CD4-positive, CD25-positive, alpha-beta regulatory T cell (primary cell): ENCODE results near the gene PTTG1IP. TPM values are rescaled to one million over a fixed set of nuclear protein-coding genes. Genes with fewer than 3 reads are reported as not detected.

Source experiments
- ATAC-seq, 2 donors: fragments of 150-1000 bp; cut with Tn5 transposase; one replicate each; pipeline ENCODE4 v1.10.0; 2021; ENCODE audit warnings: low read depth in 2 of 2, moderate number of reproducible peaks in 2 of 2, moderate library complexity in 1 of 2
- DNase-seq, 3 donors: peaks; one replicate each; pipeline versions ENCODE4 v3.0.0 to v3.0.0-alpha.2; 2012 to 2022; ENCODE audit warnings: mixed read lengths in 1 of 3
- H3K27ac ChIP-seq: one replicate; pipeline ENCODE4 v1.7.0; 2013; ENCODE audit warnings: mild to moderate bottlenecking, low read length; ENCODE audit not compliant: insufficient read depth, poor library complexity, severe bottlenecking
- H3K27me3 ChIP-seq: one replicate; pipeline ENCODE4 v1.7.0; 2013; ENCODE audit warnings: low read length; ENCODE audit not compliant: control insufficient read depth, insufficient read depth
- H3K36me3 ChIP-seq: one replicate; pipeline ENCODE4 v1.7.0; 2013; ENCODE audit warnings: mild to moderate bottlenecking, low read length, moderate library complexity; ENCODE audit not compliant: control insufficient read depth, insufficient read depth
- H3K4me1 ChIP-seq: 2 replicates; pipeline ENCODE4 v1.7.0; 2013; ENCODE audit warnings: mild to moderate bottlenecking, low read length; ENCODE audit not compliant: insufficient read depth, control insufficient read depth, poor library complexity, severe bottlenecking
- H3K4me3 ChIP-seq: one replicate; pipeline ENCODE4 v1.7.0; 2013; ENCODE audit warnings: low read depth, mild to moderate bottlenecking, low read length, moderate library complexity
- H3K9me3 ChIP-seq, 2 experiments: 1 replicate in 1 of 2; 2 replicates in 1 of 2; pipeline ENCODE4 v1.7.0; 2013; ENCODE audit warnings: low read length in 2 of 2, mild to moderate bottlenecking in 1 of 2, moderate library complexity in 1 of 2; ENCODE audit not compliant: control insufficient read depth in 2 of 2
- H3K27ac Mint-ChIP-seq, 3 donors: one replicate each; pipeline ENCODE4 v1.8.0; 2020 to 2022; ENCODE audit warnings: mild to moderate bottlenecking in 3 of 3, mixed read lengths in 3 of 3, moderate library complexity in 2 of 3
- H3K27me3 Mint-ChIP-seq: one replicate; pipeline ENCODE4 v1.8.0; 2022; ENCODE audit warnings: mild to moderate bottlenecking, mixed read lengths
- H3K36me3 Mint-ChIP-seq: one replicate; pipeline ENCODE4 v1.8.0; 2020; ENCODE audit warnings: mixed read lengths
- H3K4me1 Mint-ChIP-seq, 4 donors: one replicate each; pipeline ENCODE4 v1.8.0; 2020 to 2022; ENCODE audit warnings: mixed read lengths in 4 of 4, mild to moderate bottlenecking in 1 of 4
- H3K4me3 Mint-ChIP-seq, 4 donors: one replicate each; pipeline ENCODE4 v1.8.0; 2020 to 2022; ENCODE audit warnings: mild to moderate bottlenecking in 4 of 4, mixed read lengths in 4 of 4, moderate library complexity in 3 of 4
- H3K9me3 Mint-ChIP-seq, 7 donors: one replicate each; pipeline ENCODE4 v1.8.0; 2020 to 2022; ENCODE audit warnings: mixed read lengths in 7 of 7, mild to moderate bottlenecking in 3 of 7, moderate library complexity in 2 of 7
- polyA plus RNA-seq, 4 donors: library from polyadenylated mRNA; unstranded; fragments of 300-500 nt; fragmentation: Illumina TruSeq; gene quantifications; one replicate each; pipeline ENCODE4 v1.2.3, GENCODE V29; 2021
- total RNA-seq: library from RNA; stranded (reverse); gene quantifications from one replicate; pipeline ENCODE4 v1.2.3, GENCODE V29; 2022

PTTG1IP gene
- total and polyA plus RNA-seq, 5 donors from 2014 or later, result 78.5 to 100 (median 95.6) TPM

DNA sequence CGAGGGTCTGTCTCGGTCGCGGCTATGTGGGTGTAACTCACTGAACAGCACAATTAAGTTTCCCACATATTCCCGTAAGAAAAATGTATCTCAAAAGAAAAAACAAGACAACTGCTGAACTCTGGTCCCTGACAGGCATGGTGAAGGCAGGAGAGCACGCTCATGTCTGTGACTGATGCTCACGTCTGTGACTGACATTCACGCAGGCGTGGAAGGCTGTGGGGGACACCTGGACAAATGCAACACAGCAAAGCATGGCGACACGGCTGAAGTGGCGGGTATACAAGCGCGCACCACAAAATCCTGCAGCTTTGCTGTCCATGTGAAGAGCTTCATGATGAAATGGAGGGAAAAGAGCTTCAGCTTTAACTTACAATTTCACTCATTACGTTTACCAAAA lies 6.0 kb downstream of the PTTG1IP start:
- Mint-ChIP-seq H3K4me3 (peak overlapping the region in 3 of 4 donors; percentile 82 to 88 (median 85)), H3K27me3 (no peaks in the 10 kb centered on the region), H3K27ac (peak overlapping the region in 2 of 3 donors; percentile 81 to 91), H3K4me1 (peaks cover 16 to 87% (median 65%) of the 10 kb centered on the region in 4 donors), H3K9me3 (no peaks in the 10 kb centered on the region), H3K36me3 (peaks cover 10% of the 10 kb centered on the region)
- Histone ChIP-seq H3K9me3 (no peaks in the 10 kb centered on the region), H3K4me1 (peaks cover 74% of the 10 kb centered on the region), H3K36me3 (peaks cover 30% of the 10 kb centered on the region), H3K4me3 (peak overlapping the region; percentile 27), H3K27me3 (no peaks in the 10 kb centered on the region), H3K27ac (peak overlapping the region; percentile 67)
- DNase-seq (no peak), ATAC-seq (no peak)

DNA sequence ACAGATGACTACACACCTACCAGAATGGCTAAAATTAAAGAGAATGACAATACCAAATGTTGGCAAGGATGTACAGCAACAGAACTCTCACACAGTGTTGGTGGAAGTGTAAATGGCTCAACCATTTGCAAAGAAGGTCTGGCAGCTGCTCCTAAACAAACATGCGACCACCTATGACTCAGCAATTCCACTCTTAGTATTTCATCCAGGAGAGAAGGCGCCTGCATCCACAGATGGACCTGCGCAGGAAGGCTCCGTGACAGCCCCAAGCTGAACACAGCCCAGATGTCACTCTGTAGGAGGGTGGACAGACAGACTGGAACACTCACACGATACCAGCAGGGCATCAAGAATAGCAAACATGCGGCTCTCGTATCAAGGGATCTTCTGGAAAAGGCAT lies 6.7 kb downstream of the PTTG1IP start:
- H3K36me3 Mint-ChIP-seq, result peaks cover 12% of the 10 kb centered on the region

DNA sequence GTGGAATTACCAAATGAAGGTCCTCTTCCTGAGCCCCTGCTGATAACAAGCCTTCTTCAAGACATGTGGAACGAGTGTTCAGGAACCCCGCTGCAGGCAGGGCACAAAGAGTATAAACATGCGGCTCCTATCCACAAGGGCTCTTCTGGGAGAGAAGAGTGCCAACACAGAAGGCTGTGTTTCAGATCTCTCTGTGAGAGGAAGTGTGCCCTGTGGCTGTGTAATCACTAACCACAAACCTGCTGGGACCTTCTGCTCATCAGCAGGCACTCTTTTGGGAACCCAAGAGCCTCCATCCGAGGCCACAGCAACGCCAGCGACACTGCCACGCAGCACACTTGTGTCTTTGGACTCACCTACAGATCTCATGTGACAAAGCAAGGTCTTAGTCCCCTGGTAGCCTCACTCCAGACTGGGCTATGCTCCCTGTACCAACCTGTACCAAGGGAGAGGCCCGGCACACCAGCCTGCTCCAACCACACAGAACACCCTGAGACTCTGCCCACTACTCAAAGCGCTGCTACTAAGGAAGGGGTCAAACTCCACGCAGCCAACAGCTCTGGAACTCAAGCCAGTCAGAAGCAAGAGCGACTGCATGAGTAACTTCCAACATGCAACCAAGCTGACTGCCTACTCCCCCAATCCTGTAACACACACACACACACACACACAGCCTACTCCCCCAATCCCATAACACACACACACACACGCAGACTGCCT lies 7.8 kb downstream of the PTTG1IP start:
- DNase-seq (peak in 1 of 3 donors; percentile 53), ATAC-seq (peak; percentile 15 to 47)
- H3K36me3 ChIP-seq, result peaks cover 45% of the 10 kb centered on the region
- Mint-ChIP-seq H3K9me3 (no peaks in the 10 kb centered on the region), H3K4me3 (peak overlapping the region; percentile 15 to 72 (median 53)), H3K4me1 (peaks cover 12 to 80% (median 52%) of the 10 kb centered on the region in 4 donors), H3K27ac (peak overlapping the region; percentile 71 to 79 (median 76)), H3K27me3 (no peaks in the 10 kb centered on the region), H3K36me3 (peaks cover 20% of the 10 kb centered on the region)
- H3K27me3 ChIP-seq, result no peaks in the 10 kb centered on the region
- H3K9me3 ChIP-seq, result no peaks in the 10 kb centered on the region
- H3K4me1 ChIP-seq, result peaks cover 56% of the 10 kb centered on the region
- peak overlapping the region; percentile 49 for H3K27ac ChIP-seq
- peak overlapping the region; percentile 2 for H3K4me3 ChIP-seq

More for the DNA sequence above, 6.7 kb downstream of the PTTG1IP start:
- Histone ChIP-seq H3K4me3 (no peak overlapping the region), H3K9me3 (no peaks in the 10 kb centered on the region), H3K4me1 (peaks cover 67% of the 10 kb centered on the region), H3K36me3 (peaks cover 35% of the 10 kb centered on the region), H3K27ac (no peak overlapping the region), H3K27me3 (no peaks in the 10 kb centered on the region)
- Mint-ChIP-seq H3K27me3 (no peaks in the 10 kb centered on the region), H3K4me1 (peaks cover 16 to 82% (median 60%) of the 10 kb centered on the region in 4 donors), H3K27ac (peak overlapping the region; percentile 76 to 96 (median 83)), H3K4me3 (peak overlapping the region in 2 of 4 donors; percentile 68 to 88), H3K9me3 (no peaks in the 10 kb centered on the region)
- ATAC-seq (no peak), DNase-seq (no peak)

DNA sequence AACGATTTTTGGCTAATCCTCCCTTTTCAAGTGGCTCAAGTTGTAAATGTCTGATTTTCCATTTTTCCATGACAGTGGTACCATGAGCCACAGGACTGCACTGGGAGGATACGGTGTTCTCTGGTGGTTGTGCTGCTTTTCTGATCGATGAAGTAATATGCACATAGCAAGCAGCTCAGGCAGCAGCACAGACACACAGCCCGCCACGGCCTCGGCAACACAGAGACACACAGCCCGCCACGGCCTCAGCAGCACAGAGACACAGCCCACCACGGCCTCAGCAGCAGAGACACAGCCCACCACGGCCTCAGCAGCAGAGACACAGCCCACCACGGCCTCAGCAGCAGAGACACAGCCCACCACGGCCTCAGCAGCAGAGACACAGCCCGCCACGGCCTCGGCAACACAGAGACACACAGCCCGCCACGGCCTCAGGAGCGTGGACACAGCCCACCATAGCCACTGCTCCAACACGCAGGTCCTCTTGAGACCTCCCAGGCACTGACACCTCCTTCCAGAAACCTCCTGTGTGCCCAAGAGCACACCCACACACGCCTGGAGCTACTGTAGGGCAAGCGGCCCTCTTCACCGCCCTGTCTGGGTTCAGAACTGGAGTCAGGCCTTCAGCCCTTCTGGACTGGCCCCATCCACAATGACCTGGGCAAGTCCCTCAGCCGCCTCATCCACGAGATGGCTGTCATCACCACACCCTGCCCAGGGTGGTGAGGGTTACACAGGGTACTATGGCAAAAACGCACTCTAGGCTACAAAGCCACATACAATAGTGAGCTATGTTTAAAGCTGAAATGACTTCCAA lies 10.4 kb downstream of the PTTG1IP start:
- Mint-ChIP-seq H3K9me3 (no peaks in the 10 kb centered on the region), H3K4me1 (peaks cover under 1 to 64% (median 34%) of the 10 kb centered on the region in 4 donors), H3K27ac (peak overlapping the region in 1 of 3 donors; percentile 73), H3K36me3 (peaks cover 30% of the 10 kb centered on the region), H3K4me3 (peak overlapping the region in 2 of 4 donors; percentile 15 to 28), H3K27me3 (no peaks in the 10 kb centered on the region)
- ATAC-seq (no peak), DNase-seq (no peak)
- no peak overlapping the region for H3K4me3 ChIP-seq
- H3K27me3 ChIP-seq, result no peaks in the 10 kb centered on the region
- H3K27ac ChIP-seq, result no peak overlapping the region
- peaks cover 64% of the 10 kb centered on the region for H3K36me3 ChIP-seq
- no peaks in the 10 kb centered on the region for H3K9me3 ChIP-seq
- peaks cover 30% of the 10 kb centered on the region for H3K4me1 ChIP-seq

DNA sequence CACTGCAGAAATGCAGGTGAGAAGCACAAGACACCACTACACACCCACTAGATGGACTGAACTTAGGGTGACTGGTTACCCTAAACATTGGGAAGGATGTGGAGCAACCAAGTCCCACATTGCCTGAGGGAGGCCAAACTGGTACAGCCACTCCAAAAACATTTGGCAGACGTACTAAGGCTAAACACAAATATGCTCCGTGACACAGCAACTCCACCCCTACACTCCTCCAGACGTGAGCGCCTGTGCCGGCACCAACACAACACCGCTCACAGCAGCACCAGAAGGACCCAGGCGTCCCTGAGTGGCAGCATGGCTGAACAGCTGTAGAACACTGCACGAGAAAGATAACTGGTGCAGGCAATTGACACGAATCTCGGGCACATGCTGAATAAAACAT lies 14.7 kb downstream of the PTTG1IP start:
- Histone ChIP-seq H3K9me3 (no peaks in the 10 kb centered on the region), H3K4me1 (no peaks in the 10 kb centered on the region), H3K27ac (no peak overlapping the region), H3K36me3 (peaks cover 81% of the 10 kb centered on the region), H3K27me3 (no peaks in the 10 kb centered on the region), H3K4me3 (no peak overlapping the region)
- ATAC-seq, result no peak
- H3K4me1 Mint-ChIP-seq, result peaks cover 0 to 39% (median 8%) of the 10 kb centered on the region in 4 donors
- no peak for DNase-seq
- H3K27me3 Mint-ChIP-seq, result no peaks in the 10 kb centered on the region
- peaks cover 42% of the 10 kb centered on the region for H3K36me3 Mint-ChIP-seq
- no peak overlapping the region for H3K4me3 Mint-ChIP-seq
- no peak overlapping the region for H3K27ac Mint-ChIP-seq
- H3K9me3 Mint-ChIP-seq, result peaks cover 0 to 2% (median 0%) of the 10 kb centered on the region in 7 donors

DNA sequence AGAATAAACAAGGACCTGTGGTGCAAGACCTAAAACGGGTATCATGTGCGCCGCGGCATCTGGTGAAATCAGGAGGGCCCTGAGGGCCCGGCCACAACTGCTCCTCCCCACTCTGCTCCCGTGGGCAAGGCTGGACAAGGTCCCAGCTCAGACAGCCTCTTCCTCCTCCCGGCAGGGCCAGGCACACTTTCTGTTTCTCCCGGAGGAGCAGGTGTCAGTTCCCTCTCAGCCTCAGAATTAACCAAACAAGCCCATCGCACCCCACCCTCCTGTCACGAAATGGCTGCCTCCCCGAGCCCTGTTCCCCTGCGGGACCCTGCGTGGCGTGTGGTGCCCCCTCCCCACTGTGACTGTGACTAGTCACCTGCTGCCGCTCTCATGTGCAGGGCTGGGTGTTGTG lies 15.2 kb downstream of the PTTG1IP start:
- Histone ChIP-seq H3K27me3 (no peaks in the 10 kb centered on the region), H3K4me3 (no peak overlapping the region), H3K4me1 (no peaks in the 10 kb centered on the region), H3K9me3 (no peaks in the 10 kb centered on the region), H3K27ac (no peak overlapping the region), H3K36me3 (peaks cover 81% of the 10 kb centered on the region)
- ATAC-seq (no peak), DNase-seq (no peak)
- Mint-ChIP-seq H3K4me3 (no peak overlapping the region), H3K27me3 (no peaks in the 10 kb centered on the region), H3K4me1 (peaks cover 0 to 37% (median 8%) of the 10 kb centered on the region in 4 donors), H3K27ac (no peak overlapping the region), H3K36me3 (peaks cover 42% of the 10 kb centered on the region), H3K9me3 (peaks cover 0 to 2% (median 0%) of the 10 kb centered on the region in 7 donors)

DNA sequence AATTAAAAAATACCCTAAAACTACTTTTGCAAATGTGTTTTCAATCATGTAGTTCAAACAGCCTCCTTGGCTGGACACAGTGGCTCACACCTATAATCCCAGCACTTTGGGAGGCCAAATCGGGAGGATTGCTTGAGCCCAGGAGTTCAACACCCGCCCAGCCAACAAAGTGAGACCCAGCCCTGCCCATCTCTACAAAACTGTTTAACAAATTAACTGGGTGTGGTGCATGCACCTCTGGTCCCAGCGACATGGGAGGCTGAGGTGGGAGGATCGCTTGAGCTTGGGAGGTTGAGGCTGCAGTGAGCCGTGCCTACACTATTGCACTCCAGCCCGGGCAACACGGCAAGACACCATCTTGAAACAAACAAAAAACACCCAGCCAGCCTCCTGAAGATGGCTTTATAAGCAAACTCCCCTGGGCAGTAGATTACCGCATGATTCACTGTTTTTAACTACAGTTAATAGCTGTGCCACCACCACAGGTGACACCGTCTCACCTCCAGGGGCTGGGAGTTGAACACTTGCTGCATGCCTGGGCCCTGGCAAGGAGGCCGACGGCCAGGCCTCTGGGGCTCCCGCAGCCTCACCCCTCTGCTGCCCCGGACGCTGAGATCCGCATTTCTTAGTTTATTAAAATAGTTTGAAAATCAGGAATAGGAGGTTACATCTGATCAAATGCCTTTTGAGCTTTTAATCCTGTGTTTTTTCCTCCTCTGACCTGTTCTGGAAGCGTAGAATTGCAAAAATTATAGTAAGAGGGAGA lies 16.2 kb downstream of the PTTG1IP start:
- peak overlapping the region in 1 of 3 donors; percentile 38 for H3K27ac Mint-ChIP-seq
- DNase-seq (no peak), ATAC-seq (no peak)
- no peak overlapping the region for H3K4me3 Mint-ChIP-seq
- H3K4me1 Mint-ChIP-seq, result peaks cover 0 to 43% (median 9%) of the 10 kb centered on the region in 4 donors
- H3K4me3 ChIP-seq, result no peak overlapping the region
- H3K9me3 ChIP-seq, result no peaks in the 10 kb centered on the region
- no peaks in the 10 kb centered on the region for H3K27me3 Mint-ChIP-seq
- H3K36me3 ChIP-seq, result peaks cover 82% of the 10 kb centered on the region
- peaks cover 42% of the 10 kb centered on the region for H3K36me3 Mint-ChIP-seq
- H3K27me3 ChIP-seq, result no peaks in the 10 kb centered on the region
- H3K27ac ChIP-seq, result no peak overlapping the region
- peaks cover 0 to 2% (median 0%) of the 10 kb centered on the region in 7 donors for H3K9me3 Mint-ChIP-seq
- no peaks in the 10 kb centered on the region for H3K4me1 ChIP-seq
